Ishikawa (cell line): ENCODE measurements around the gene NPR2.

Source experiments
- CEBPB ChIP-seq: IDR thresholded peaks from 2 replicates; pipeline ENCODE4 v1.6.1; 2012
- CREB1 ChIP-seq: IDR thresholded peaks from 2 replicates; pipeline ENCODE4 v1.6.1; 2012; ENCODE audit warnings: low read depth
- EGR1 ChIP-seq: IDR thresholded peaks from 2 replicates; pipeline ENCODE4 v1.6.1; 2012
- EP300 ChIP-seq: IDR thresholded peaks from 2 replicates; pipeline ENCODE4 v1.6.1; 2012; ENCODE audit warnings: borderline replicate concordance
- FOXM1 ChIP-seq: IDR thresholded peaks from 2 replicates; pipeline ENCODE4 v1.6.1; 2012; ENCODE audit warnings: low read depth, borderline replicate concordance
- MAX ChIP-seq: IDR thresholded peaks from 2 replicates; pipeline ENCODE4 v1.6.1; 2012
- NFIC ChIP-seq: IDR thresholded peaks from 2 replicates; pipeline ENCODE4 v1.6.1; 2012
- RAD21 ChIP-seq: IDR thresholded peaks from 2 replicates; pipeline ENCODE4 v1.6.1; 2012; ENCODE audit warnings: low read depth
- REST ChIP-seq: IDR thresholded peaks from 2 replicates; pipeline ENCODE4 v1.6.1; 2012; ENCODE audit warnings: low read depth, mild to moderate bottlenecking
- TAF1 ChIP-seq: IDR thresholded peaks from 2 replicates; pipeline ENCODE4 v1.6.1; 2012; ENCODE audit warnings: low read depth, mild to moderate bottlenecking
- TCF12 ChIP-seq: IDR thresholded peaks from 2 replicates; pipeline ENCODE4 v1.6.1; 2012; ENCODE audit warnings: low read depth
- TEAD4 ChIP-seq: IDR thresholded peaks from 2 replicates; pipeline ENCODE4 v1.6.1; 2012
- USF1 ChIP-seq: IDR thresholded peaks from 2 replicates; pipeline ENCODE4 v1.6.1; 2012
- YY1 ChIP-seq: IDR thresholded peaks from 2 replicates; pipeline ENCODE4 v1.6.1; 2012; ENCODE audit warnings: low read depth
- ZBTB7A ChIP-seq: IDR thresholded peaks from 2 replicates; pipeline ENCODE4 v1.6.1; 2012; ENCODE audit warnings: low read depth

The NPR2 gene

GRCh38 chr9:35822926-35823325 lies 31.5 kb downstream of the NPR2 start:
- TF ChIP-seq NFIC: no peak
- TF ChIP-seq TAF1: no peak
- no peak for TF ChIP-seq ZBTB7A

- no peak for TF ChIP-seq MAX
- TF ChIP-seq RAD21: peak; percentile 36
Observed at GRCh38 chr9:35826071-35826701, 34.8 kb downstream of the NPR2 start.

GRCh38 chr9:35827486-35827885 lies 36.1 kb downstream of the NPR2 start:
- no peak for TF ChIP-seq CEBPB
- no peak for TF ChIP-seq NFIC
- no peak for TF ChIP-seq EP300
- no peak for TF ChIP-seq USF1
- TF ChIP-seq CREB1: no peak
- TF ChIP-seq TAF1: no peak
- TF ChIP-seq RAD21: no peak
- TF ChIP-seq TEAD4: no peak
- TF ChIP-seq EGR1: no peak
- no peak for TF ChIP-seq ZBTB7A
- no peak for TF ChIP-seq FOXM1
- TF ChIP-seq MAX: no peak
- no peak for TF ChIP-seq YY1
- TF ChIP-seq REST: no peak
- no peak for TF ChIP-seq TCF12

- TF ChIP-seq ZBTB7A (0 out of 2 replicates have a peak, but pooled peaks have one; percentile 39), EP300 (no peak)
Observed at GRCh38 chr9:35828716-35829083, 37.3 kb downstream of the NPR2 start, which contains the start of gene FAM221B. Gene FAM221B (minus strand): TSS chr9:35828732. CDS start chr9:35826161, 2,571 bp downstream.

GRCh38 chr9:35829084-35829763 lies 37.8 kb downstream of the NPR2 start, which contains the start of gene TMEM8B:
Gene TMEM8B (plus strand): TSS chr9:35829228. CDS start chr9:35829448, 220 bp downstream.
- no peak for TF ChIP-seq TEAD4
- peak; percentile 88; the same call in 1 of the 2 replicates for TF ChIP-seq ZBTB7A
- peak; percentile 57; the same call in 1 of the 2 replicates for TF ChIP-seq CREB1
- TF ChIP-seq NFIC: no peak

GRCh38 chr9:35829764-35830096 lies 38.3 kb downstream of the NPR2 start:
- TF ChIP-seq EGR1 (no peak), TCF12 (no peak), TAF1 (no peak), EP300 (no peak), NFIC (no peak), USF1 (no peak), TEAD4 (no peak), RAD21 (no peak), REST (no peak), CREB1 (no peak), CEBPB (no peak), FOXM1 (no peak), MAX (no peak), ZBTB7A (no peak), YY1 (no peak)

GRCh38 chr9:35831040-35831439 lies 39.6 kb downstream of the NPR2 start:
- no peak for TF ChIP-seq CEBPB
- TF ChIP-seq MAX: no peak
- no peak for TF ChIP-seq YY1
- no peak for TF ChIP-seq REST
- no peak for TF ChIP-seq NFIC
- TF ChIP-seq ZBTB7A: no peak
- TF ChIP-seq USF1: no peak
- TF ChIP-seq EGR1: no peak
